GM10248 (cell line): ENCODE results near the gene CDK13.

ENCODE experiments used
- CTCF ChIA-PET: fragments of 300-600 bp; sonication (Branson Sonifier 250); formaldehyde crosslinking; extraction: SDS; loops from one replicate; lab custom pipeline; 2021; ENCODE audit warnings: antibody characterized with exemption; lab: Yijun Ruan, JAX
- POLR2A ChIA-PET: fragments of 350-650 bp; sonication (Branson Sonifier 250); formaldehyde crosslinking; extraction: SDS; loops from one replicate; lab custom pipeline; 2020; ENCODE audit warnings: antibody characterized with exemption; lab: Yijun Ruan, JAX
- DNase-seq: peaks from one replicate; pipeline ENCODE4 v3.0.0; 2012; ENCODE audit errors: extremely low spot score
- CTCF ChIP-seq: IDR thresholded peaks from 2 replicates; pipeline ENCODE4 v1.5.1; 2012; ENCODE audit warnings: mild to moderate bottlenecking, low read depth; ENCODE audit errors: extremely low read depth, missing control alignments, control extremely low read depth

Gene CDK13

GRCh38 chr7:39952374-39952773, 2.3 kb downstream of the CDK13 start:
- POLR2A ChIA-PET = no interaction called here
- no peak for TF ChIP-seq CTCF
- CTCF ChIA-PET = interaction anchor here (6.7 kb wide), 1 partner anchor 99 kb away, joined by 46 read pairs; no protein-coding TSS in a partner anchor
- DNase-seq = no peak

GRCh38 chr7:39952803-39953202, 2.7 kb downstream of the CDK13 start:
- TF ChIP-seq CTCF = no peak
- POLR2A ChIA-PET = no interaction called here
- no peak for DNase-seq
- CTCF ChIA-PET = interaction anchor here (6.7 kb wide), 1 partner anchor 99 kb away, joined by 46 read pairs; no protein-coding TSS in a partner anchor

- ChIA-PET POLR2A (no interaction called here), CTCF (interaction anchor here (1.2 to 1.6 kb wide), 4 partner anchors 12 to 108 kb away, joined by 3 to 5 read pairs (median 4); no protein-coding TSS in a partner anchor)
- TF ChIP-seq CTCF = no peak
- no peak for DNase-seq
These were observed 4.6 kb downstream of the CDK13 start for GRCh38 chr7:39954694-39955093.

- ChIA-PET CTCF (interaction anchor here (0.8 to 4.1 kb wide), 5 partner anchors 9 to 378 kb away, joined by 3 to 13 read pairs (median 4); no protein-coding TSS in a partner anchor), POLR2A (no interaction called here)
- DNase-seq = peak; percentile 24
- no peak for TF ChIP-seq CTCF
These were observed 8.0 kb downstream of the CDK13 start for GRCh38 chr7:39958038-39958437.

GRCh38 chr7:39967406-39968161, 17.5 kb downstream of the CDK13 start:
- ChIA-PET CTCF (interaction anchor here (1.0 to 3.5 kb wide), 5 partner anchors 10 to 27 kb away, joined by 3 to 12 read pairs (median 3); no protein-coding TSS in a partner anchor), POLR2A (no interaction called here)
- no peak for DNase-seq
- no peak for TF ChIP-seq CTCF

- POLR2A ChIA-PET = no interaction called here
- CTCF ChIA-PET = interaction anchor here (3.5 kb wide), 1 partner anchor 9 kb away, joined by 12 read pairs; no protein-coding TSS in a partner anchor
- no peak for TF ChIP-seq CTCF
- no peak for DNase-seq
These were observed 19.4 kb downstream of the CDK13 start for GRCh38 chr7:39969431-39969830.
